K562 (cell line): Measurements from ENCODE around the gene MAP3K4. TPM values are rescaled to one million over a fixed set of nuclear protein-coding genes. Genes with fewer than 3 reads are reported as not detected.

ENCODE experiments used
- ATAC-seq: fragments of 200-7000 bp; cut with Tn5 transposase; 3 replicates; pipeline ENCODE4 v1.9.1; 2020; ENCODE audit warnings: moderate library complexity
- BruUV-seq: library from RNA; stranded (reverse); fragments of 400-500 nt; replicated peaks from 2 replicates; lab custom pipeline; 2021; lab: Mats Ljungman, UMichigan
- CTCF ChIA-PET: fragments of 300-600 bp; formaldehyde crosslinking; extraction: SDS; loops from one replicate; lab custom pipeline; 2021; ENCODE audit warnings: low intra/inter-chr PET ratio; lab: Yijun Ruan, JAX
- POLR2A ChIA-PET: fragments of 300-600, 350-650 bp; sonication (Branson Sonifier 250); formaldehyde crosslinking; extraction: SDS; loops from one replicate; lab custom pipeline; 2021; ENCODE audit warnings: antibody characterized with exemption, inconsistent platforms; lab: Yijun Ruan, JAX
- DNase-seq, 4 experiments: peaks; one replicate each; pipeline versions ENCODE4 v3.0.0 to v3.0.0-alpha.2; 2011 to 2018; ENCODE audit warnings: low spot score in 3 of 4, mixed read lengths in 3 of 4; ENCODE audit errors: extremely low read depth in 1 of 4
- FAIRE-seq: peaks from 2 replicates; lab custom pipeline; 2011; peaks lifted over from hg19 to GRCh38; lab: Jason Lieb, UNC
- H2AFZ ChIP-seq: 2 replicates; pipeline ENCODE4 v1.6.0; 2011; ENCODE audit warnings: low read depth, low read length, control low read depth, inconsistent platforms
- H3K27ac ChIP-seq: fragments of 200-600 bp; 3 replicates; pipeline ENCODE4 v1.8.0; 2011; ENCODE audit warnings: low read depth, mild to moderate bottlenecking, control low read depth, inconsistent platforms, low read length, moderate library complexity, mixed read lengths; ENCODE audit errors: extremely low read depth
- H3K27me3 ChIP-seq, 2 experiments: fragments of 300-600 bp in 1 of 2; 2 replicates in 1 of 2; 3 replicates in 1 of 2; pipeline versions ENCODE4 v1.6.0 to v1.8.0; 2011; ENCODE audit warnings: inconsistent platforms in 2 of 2, low read length in 2 of 2, mild to moderate bottlenecking in 1 of 2, mixed read lengths in 1 of 2, moderate library complexity in 1 of 2; ENCODE audit not compliant: control insufficient read depth in 2 of 2, insufficient read depth in 2 of 2
- H3K36me3 ChIP-seq: fragments of 300-600 bp; 3 replicates; pipeline ENCODE4 v1.8.0; 2011; ENCODE audit warnings: mild to moderate bottlenecking, low read length, inconsistent platforms; ENCODE audit not compliant: control insufficient read depth, insufficient read depth
- H3K4me1 ChIP-seq, 2 experiments: fragments of 200-600 bp in 1 of 2; replicated peaks in 1 of 2; 2 replicates in 1 of 2; 3 replicates in 1 of 2; pipeline versions ENCODE4 v1.5.1 to v1.8.0; 2011; ENCODE audit warnings: inconsistent platforms in 2 of 2, low read length in 2 of 2, mild to moderate bottlenecking in 1 of 2, mixed read lengths in 1 of 2, moderate library complexity in 1 of 2; ENCODE audit not compliant: control insufficient read depth in 2 of 2, insufficient read depth in 2 of 2
- H3K4me2 ChIP-seq: 2 replicates; pipeline ENCODE4 v1.6.1; 2011; ENCODE audit warnings: low read length, control low read depth, inconsistent platforms, mixed read lengths; ENCODE audit not compliant: insufficient read depth
- H3K4me3 ChIP-seq: fragments of 200-600 bp; sonication (generic), shearing (Covaris generic); 2 replicates; pipeline ENCODE4 v1.5.1; 2016; ENCODE audit warnings: control low read depth, inconsistent platforms
- H3K79me2 ChIP-seq: fragments of 200-600 bp; 3 replicates; pipeline ENCODE4 v1.8.0; 2011; ENCODE audit warnings: low read length, inconsistent platforms; ENCODE audit not compliant: control insufficient read depth, insufficient read depth
- H3K9ac ChIP-seq, 2 experiments: 2 replicates each; pipeline versions ENCODE4 v1.6.0 to v1.6.1; 2011; ENCODE audit warnings: low read depth in 2 of 2, low read length in 2 of 2, control low read depth in 1 of 2, inconsistent platforms in 1 of 2, mild to moderate bottlenecking in 1 of 2, mixed read lengths in 1 of 2; ENCODE audit not compliant: insufficient read depth in 1 of 2
- H3K9me1 ChIP-seq: one replicate; pipeline ENCODE4 v1.6.0; 2011; ENCODE audit warnings: inconsistent platforms, mild to moderate bottlenecking, low read length, moderate library complexity; ENCODE audit not compliant: control insufficient read depth, insufficient read depth
- H3K9me3 ChIP-seq: replicated peaks from 2 replicates; pipeline ENCODE4 v1.5.1; 2011; ENCODE audit warnings: low read depth, low read length, inconsistent platforms; ENCODE audit not compliant: control insufficient read depth, insufficient read depth
- H4K20me1 ChIP-seq: replicated peaks from 2 replicates; pipeline ENCODE4 v1.6.1; 2011; ENCODE audit warnings: low read length, inconsistent platforms, mixed read lengths; ENCODE audit not compliant: control insufficient read depth, insufficient read depth
- BRD4 ChIP-seq: fragments of 200-600 bp; sonication (generic); IDR thresholded peaks from 2 replicates; pipeline ENCODE4 v1.6.1; 2017; ENCODE audit warnings: inconsistent platforms
- CBX3 ChIP-seq, 2 experiments: IDR thresholded peaks; 1 replicate in 1 of 2; 2 replicates in 1 of 2; pipeline ENCODE4 v1.6.1; 2012; ENCODE audit warnings: inconsistent platforms in 2 of 2, low read length in 2 of 2, borderline replicate concordance in 1 of 2, control low read depth in 1 of 2
- MECOM ChIP-seq: fragments of 250-450 bp; sonication (Bioruptor Pico); IDR thresholded peaks from 2 replicates; pipeline ENCODE4 v1.8.0; 2022; ENCODE audit warnings: inconsistent platforms
- MEIS2 ChIP-seq: fragments of 450-650 bp; IDR thresholded peaks from 2 replicates; pipeline ENCODE4 v1.6.1; 2014; ENCODE audit warnings: mild to moderate bottlenecking; ENCODE audit not compliant: partially characterized antibody
- PBX2 ChIP-seq, 2 experiments: IDR thresholded peaks in 1 of 2; conservative IDR thresholded peaks in 1 of 2; 2 replicates each; pipeline ENCODE4 v1.6.1; 2016; ENCODE audit warnings: low read depth in 2 of 2, mild to moderate bottlenecking in 1 of 2, missing compliant biosample characterization in 1 of 2, missing genetic modification characterization in 1 of 2, moderate library complexity in 1 of 2
- PKNOX1 ChIP-seq: fragments of 450-650 bp; IDR thresholded peaks from 2 replicates; pipeline ENCODE4 v1.6.1; 2016
- POLR3G ChIP-seq: IDR thresholded peaks from 2 replicates; pipeline ENCODE4 v1.6.1; 2011; ENCODE audit not compliant: insufficient read length, insufficient replicate concordance; ENCODE audit errors: extremely low read depth
- RAD51 ChIP-seq: fragments of 450-650 bp; IDR thresholded peaks from 2 replicates; pipeline ENCODE4 v1.7.1; 2016; ENCODE audit warnings: low read depth, mild to moderate bottlenecking, borderline replicate concordance
- STAT5B ChIP-seq: fragments of 250-450 bp; sonication (Bioruptor Pico); IDR thresholded peaks from 2 replicates; pipeline ENCODE4 v1.8.0; 2021; ENCODE audit warnings: mild to moderate bottlenecking, inconsistent platforms
- ZFPM2 ChIP-seq: fragments of 250-450 bp; sonication (Bioruptor Pico); IDR thresholded peaks from 2 replicates; pipeline ENCODE4 v1.5.1; 2022; ENCODE audit warnings: mild to moderate bottlenecking
- WGBS: fragments of 100-300 bp; shearing (Covaris generic); methylation state at CpG from one replicate; pipeline ENCODE4 v1.1.6; 2016; ENCODE audit warnings: low coverage, mixed read lengths; ENCODE audit not compliant: insufficient coverage; ENCODE audit errors: missing lambda C conversion rate; 5-methylcytosine and 5-hydroxymethylcytosine counted together
- in situ Hi-C: fragments of 300-500 bp; cut with MboI; formaldehyde crosslinking; loops from 4 replicates; pipeline ENCODE4 v1.15.0; 2018; ENCODE audit warnings: inconsistent platforms, mixed read lengths
- intact Hi-C: fragments of 100-400 bp; cut with micrococcal nuclease; formaldehyde crosslinking; loops from 2 replicates; pipeline ENCODE4 v1.14.2; 2022
- polyA plus RNA-seq, 8 experiments: library from polyadenylated mRNA; depleted of rRNA in 4 of 8; stranded (reverse) in 5 of 8; unstranded in 3 of 8; fragments of >200 nt; fragmentation: Nextera tagmentation in 2 of 8; fragmentation: Illumina TruSeq in 1 of 8; extraction: Ambion mirVana in 2 of 8; extraction: Trizol in 1 of 8; gene quantifications; 2 replicates each; pipeline versions ENCODE4 v1.2.1 to v1.2.3, GENCODE V29; 2011 to 2014; ENCODE audit warnings: inconsistent platforms in 1 of 8, missing spikeins in 1 of 8
- total RNA-seq, 7 experiments: library from RNA; depleted of rRNA in 6 of 7; stranded (reverse); fragments of >200 nt in 6 of 7; fragmentation: Illumina TruSeq in 2 of 7; extraction: Trizol in 2 of 7; gene quantifications; 2 replicates each; pipeline versions ENCODE4 v1.2.1 to v1.2.3, GENCODE V29; 2011 to 2021; ENCODE audit warnings: low replicate concordance in 1 of 7

MAP3K4 gene
- total and polyA plus RNA-seq, 9 of the 15 experiments (the other 6 are each of a cell fraction or from before 2014, with no cell fraction given): 21.0 to 77.2 (median 48.9) TPM

- H3K79me2 ChIP-seq: peaks cover 96% of the 10 kb centered on the region
- 79% methylated on average over 4 of the region's 4 CpGs for WGBS
- no peaks in the 10 kb centered on the region for H3K27me3 ChIP-seq
- no peaks in the 10 kb centered on the region for H3K9me3 ChIP-seq
- no peaks in the 10 kb centered on the region for H3K9me1 ChIP-seq
- in situ Hi-C loops (no loop called here), intact Hi-C loops (no loop called here)
- H3K4me1 ChIP-seq: no peaks in the 10 kb centered on the region
- H3K9ac ChIP-seq: no peak overlapping the region
- H3K4me3 ChIP-seq: no peak overlapping the region
- no TSS peak for BruUV-seq
- no peak overlapping the region for H2AFZ ChIP-seq
- FAIRE-seq: no peak
- H3K4me2 ChIP-seq: no peak overlapping the region
- peaks cover 7% of the 10 kb centered on the region; the same call in 1 of the 2 replicates for H4K20me1 ChIP-seq
- no peak for DNase-seq
- POLR2A ChIA-PET: interaction anchor here (1.0 to 3.1 kb wide), 7 partner anchors 8 to 21 kb away, joined by 3 to 21 read pairs (median 8); no protein-coding TSS in a partner anchor
- peak; percentile 49 for ATAC-seq
- CTCF ChIA-PET: no interaction called here
- no peak overlapping the region for H3K27ac ChIP-seq
- TF ChIP-seq STAT5B (CRISPR knock-in tag) (no peak), POLR3G (no peak), MEIS2 (peak; percentile 10), CBX3 (IDR thresholded peaks at IDR 0.05; ENCODE audit: borderline replicate concordance in 1 of 2, low read length in 2 of 2) (no peak), MECOM (no peak), PBX2 (CRISPR knock-in tag; IDR thresholded peaks at IDR 0.05; ENCODE audit: low read depth) (no peak), PBX2 (tag; conservative IDR thresholded peaks at IDR 0.05; ENCODE audit: low read depth) (peak; percentile 54), RAD51 (no peak), ZFPM2 (CRISPR knock-in tag) (no peak), PKNOX1 (peak; percentile 79), BRD4 (no peak)
- TF ChIP-seq, all 486 proteins: peak for 3
- H3K36me3 ChIP-seq: no peaks in the 10 kb centered on the region
Observed at GRCh38 chr6:161013695-161014094, 22.1 kb downstream of the MAP3K4 start.
